ENCODE measurements around the gene ACP6. TPM values are rescaled to one million over a fixed set of nuclear protein-coding genes. Genes with fewer than 3 reads are reported as not detected.

Gene ACP6
- total RNA-seq, 1 experiment from 2014 or later = 15.9 TPM

DNA sequence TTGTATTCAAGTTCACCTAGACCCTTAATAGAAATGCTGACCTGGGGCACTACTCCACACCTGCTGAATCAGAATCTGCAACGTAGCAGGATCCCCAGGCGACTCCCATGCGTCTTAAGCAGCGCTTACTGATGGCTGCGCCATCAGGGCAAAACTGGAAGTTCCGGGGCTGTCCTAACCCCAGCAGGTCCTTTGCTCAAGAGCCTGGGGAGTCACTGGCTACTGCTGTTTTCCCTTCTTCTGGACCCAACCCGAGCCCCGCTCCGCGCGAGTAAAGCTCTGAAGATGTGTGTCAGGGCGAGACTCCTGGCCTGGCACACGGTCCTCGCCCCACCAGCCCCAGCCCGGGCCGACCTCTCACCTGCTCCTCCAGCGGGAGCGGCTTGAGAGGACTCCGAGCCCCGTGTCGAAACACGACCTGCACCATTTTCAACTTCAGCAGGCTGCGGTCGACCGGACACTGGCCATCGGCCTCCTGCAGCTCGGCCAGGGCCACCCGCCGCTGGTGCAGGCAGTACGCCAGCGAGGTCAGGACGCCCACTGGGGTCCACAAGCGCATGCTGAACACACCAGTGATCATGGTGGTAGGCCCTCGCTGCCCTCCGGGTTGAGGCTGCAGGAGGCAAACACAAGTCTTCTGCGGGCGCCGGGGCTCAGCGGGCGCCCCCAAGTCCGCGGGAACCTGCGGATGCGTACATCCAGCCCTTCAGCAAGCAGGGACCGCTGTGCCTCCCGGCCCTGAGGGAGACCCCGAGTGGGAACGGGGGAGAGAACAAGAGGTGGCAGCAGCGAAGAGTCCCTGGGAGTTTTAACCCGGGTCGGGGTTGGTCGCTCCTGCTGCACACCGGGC is 630 bp downstream of the ACP6 start:
- Histone ChIP-seq H3K9me3 (no peaks in the 10 kb centered on the region), H3K27me3 (no peaks in the 10 kb centered on the region; the same call in 1 of the 2 replicates), H3K4me3 (peak overlapping the region; percentile 78), H3K36me3 (no peaks in the 10 kb centered on the region)
- DNase-seq = peak; percentile 26

DNA sequence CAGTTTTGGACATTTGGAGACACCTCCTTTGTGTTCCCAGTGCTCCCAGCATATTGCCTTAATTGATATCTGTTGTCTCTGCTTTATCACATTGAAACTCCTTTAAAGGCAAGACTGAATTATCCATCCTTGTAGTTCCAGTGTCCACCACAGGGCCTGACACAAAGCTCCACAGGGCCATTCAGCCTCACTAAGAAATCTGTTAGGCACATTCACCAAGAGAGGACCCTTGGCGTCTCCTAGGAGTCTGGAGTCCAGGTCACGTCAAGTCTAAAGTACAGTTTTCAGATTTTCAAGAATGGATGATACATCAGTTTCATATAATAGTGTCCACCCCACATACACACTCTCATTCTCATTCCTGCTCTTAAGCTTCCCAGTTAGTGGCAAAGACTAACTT is 4.8 kb downstream of the ACP6 start:
- H3K36me3 ChIP-seq = no peaks in the 10 kb centered on the region
- no peaks in the 10 kb centered on the region; the same call in 1 of the 2 replicates for H3K27me3 ChIP-seq
- no peak overlapping the region for H3K4me3 ChIP-seq
- peaks cover 3% of the 10 kb centered on the region; the same call in 1 of the 2 replicates for H3K9me3 ChIP-seq
- DNase-seq = no peak

DNA sequence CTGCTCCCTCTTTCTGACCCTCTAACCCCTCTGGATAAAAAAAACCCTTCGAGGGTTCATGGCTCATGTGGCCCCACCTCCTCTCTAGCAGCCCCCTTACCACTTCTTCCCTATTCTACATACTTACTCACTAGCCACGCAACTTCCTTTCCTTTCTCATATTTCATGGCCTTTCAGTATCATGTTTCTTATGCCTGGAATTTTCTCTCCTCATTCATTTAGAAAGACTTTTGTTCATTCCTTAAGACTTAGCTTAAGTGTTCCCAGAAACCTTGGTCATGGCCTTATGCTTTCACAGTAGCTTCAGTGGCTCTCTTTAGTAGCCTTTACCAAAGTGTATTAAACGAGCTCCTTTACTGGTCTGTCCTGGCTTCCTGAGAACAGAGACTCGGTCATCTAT is 6.1 kb downstream of the ACP6 start:
- no peaks in the 10 kb centered on the region for H3K36me3 ChIP-seq
- no peak for DNase-seq
- H3K27me3 ChIP-seq = no peaks in the 10 kb centered on the region; the same call in 1 of the 2 replicates
- no peak overlapping the region for H3K4me3 ChIP-seq
- peaks cover 3% of the 10 kb centered on the region; the same call in 1 of the 2 replicates for H3K9me3 ChIP-seq

DNA sequence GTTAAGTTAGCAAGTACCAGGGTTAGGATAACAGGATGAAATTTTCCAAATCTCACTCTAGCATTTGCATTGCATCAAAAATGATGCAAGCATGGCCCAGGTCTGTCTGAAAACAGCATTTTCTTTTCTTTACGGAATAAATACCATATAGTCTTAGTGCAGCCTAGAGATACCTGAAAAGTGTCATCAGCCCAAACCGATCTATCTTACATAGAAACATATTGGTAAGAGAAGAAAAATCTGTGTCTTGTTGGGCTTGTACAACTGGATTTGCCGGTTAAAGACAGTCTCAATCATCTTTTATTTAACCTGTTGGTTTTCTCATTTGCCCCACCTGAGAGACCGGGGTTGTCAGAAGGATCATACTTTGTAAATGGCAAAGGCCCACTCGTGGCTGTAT is 15.8 kb downstream of the ACP6 start:
- H3K27me3 ChIP-seq = no peaks in the 10 kb centered on the region
- no peaks in the 10 kb centered on the region for H3K36me3 ChIP-seq
- H3K9me3 ChIP-seq = no peaks in the 10 kb centered on the region
- H3K4me3 ChIP-seq = no peak overlapping the region
- DNase-seq = no peak

DNA sequence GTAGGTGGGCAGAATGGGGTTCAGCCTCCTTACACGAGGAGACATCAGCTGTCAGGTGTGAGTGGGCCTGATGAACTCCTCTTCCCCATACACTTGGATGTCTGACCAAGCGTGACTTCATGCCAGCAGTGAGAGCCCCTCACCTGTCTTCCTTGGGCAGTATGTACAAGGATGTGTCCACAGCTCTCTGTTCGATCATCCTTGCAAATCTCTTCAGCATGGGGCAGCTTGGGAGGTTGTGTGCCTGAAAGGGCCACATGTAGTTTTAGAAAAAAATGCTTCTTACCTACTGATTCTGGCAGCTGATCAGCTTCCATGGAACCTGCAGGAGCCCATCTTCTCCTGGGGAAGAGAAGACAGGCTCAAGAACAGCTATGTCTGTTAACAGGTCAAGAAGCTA is 18.0 kb downstream of the ACP6 start:
- no peak overlapping the region for H3K4me3 ChIP-seq
- no peaks in the 10 kb centered on the region for H3K9me3 ChIP-seq
- no peak for DNase-seq
- no peaks in the 10 kb centered on the region for H3K36me3 ChIP-seq
- H3K27me3 ChIP-seq = no peaks in the 10 kb centered on the region

DNA sequence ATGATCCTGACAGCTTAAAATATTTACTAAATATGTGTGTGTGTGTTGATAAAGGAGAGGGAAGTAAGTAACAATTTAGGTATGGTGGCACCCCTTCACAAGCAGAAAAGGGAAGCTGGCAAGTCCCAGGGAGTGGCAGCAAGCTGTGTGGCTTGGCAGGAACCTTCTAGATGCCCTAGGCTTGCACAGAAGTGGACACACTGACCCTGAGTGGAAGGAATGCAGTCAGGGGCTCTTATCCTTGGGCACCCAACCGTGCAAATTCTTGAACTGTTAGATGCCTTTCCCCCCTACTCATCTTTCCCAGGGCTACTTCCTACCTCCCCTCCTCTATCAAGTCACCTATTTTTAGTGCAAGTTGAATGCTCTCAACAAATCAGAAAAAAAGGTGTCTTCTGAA is 18.9 kb downstream of the ACP6 start:
- Histone ChIP-seq H3K27me3 (no peaks in the 10 kb centered on the region), H3K9me3 (no peaks in the 10 kb centered on the region), H3K4me3 (no peak overlapping the region), H3K36me3 (no peaks in the 10 kb centered on the region)
- no peak for DNase-seq

DNA sequence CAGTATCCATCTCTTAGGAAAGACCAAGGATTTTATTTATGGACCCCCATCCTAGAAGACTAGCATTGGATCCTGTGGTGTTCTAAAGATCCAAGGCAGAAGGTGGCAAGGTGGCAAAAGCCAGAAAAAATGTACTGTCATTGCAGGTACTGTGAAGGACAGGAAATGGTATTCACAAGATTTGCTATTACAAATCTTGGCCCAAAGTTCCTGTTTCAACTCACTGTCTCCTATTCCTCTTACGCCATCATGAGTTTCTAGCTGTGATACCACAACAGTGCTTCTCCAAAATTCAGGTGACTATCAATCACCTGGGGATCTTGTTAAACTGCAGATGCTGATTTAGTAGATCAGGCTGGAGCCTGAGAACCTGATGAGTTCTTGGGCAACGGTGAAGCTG is 21.4 kb downstream of the ACP6 start:
- H3K27me3 ChIP-seq = no peaks in the 10 kb centered on the region
- no peaks in the 10 kb centered on the region for H3K36me3 ChIP-seq
- H3K4me3 ChIP-seq = no peak overlapping the region
- DNase-seq = no peak
- H3K9me3 ChIP-seq = no peaks in the 10 kb centered on the region

DNA sequence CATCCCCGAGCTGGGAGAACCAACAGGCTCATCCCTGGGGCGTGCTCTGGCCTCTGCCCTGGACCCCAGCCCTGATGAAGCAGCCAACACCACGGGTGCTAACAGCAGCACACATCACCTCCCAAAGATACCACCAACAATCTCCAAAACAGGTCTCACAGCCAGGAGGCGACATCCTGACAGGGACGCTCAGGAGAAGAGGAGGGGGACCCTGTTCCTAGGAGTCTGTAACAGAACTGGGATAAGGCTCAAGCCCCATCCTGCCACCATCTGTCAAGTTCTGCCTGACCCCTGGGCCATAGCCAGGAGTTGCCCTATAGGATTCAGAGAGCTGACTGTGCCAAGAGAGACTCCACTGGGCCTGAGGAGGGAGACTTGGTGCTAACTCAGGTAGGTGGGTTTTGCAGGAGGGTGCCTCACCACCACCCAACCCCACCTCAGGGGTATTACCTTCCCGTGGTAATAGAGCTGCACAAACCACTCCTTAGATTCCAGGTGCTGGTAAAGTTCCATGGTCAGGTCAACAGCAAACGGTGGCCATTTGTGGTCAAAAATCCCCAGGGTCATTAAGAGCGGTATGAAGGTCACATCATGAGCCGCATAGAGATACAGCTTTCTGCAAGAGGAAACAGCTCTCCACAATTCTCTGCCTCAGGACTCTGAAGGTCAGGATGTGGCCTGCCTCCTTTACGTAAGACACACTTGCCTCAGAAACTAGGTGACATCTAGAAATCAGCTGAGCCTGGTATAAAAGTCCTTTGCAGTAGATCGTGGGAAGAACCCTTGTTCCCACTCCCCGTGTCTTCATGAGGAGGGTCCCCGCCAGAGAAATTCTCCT is 22.3 kb downstream of the ACP6 start:
- Histone ChIP-seq H3K4me3 (no peak overlapping the region), H3K9me3 (no peaks in the 10 kb centered on the region), H3K36me3 (no peaks in the 10 kb centered on the region), H3K27me3 (no peaks in the 10 kb centered on the region)
- no peak for DNase-seq

DNA sequence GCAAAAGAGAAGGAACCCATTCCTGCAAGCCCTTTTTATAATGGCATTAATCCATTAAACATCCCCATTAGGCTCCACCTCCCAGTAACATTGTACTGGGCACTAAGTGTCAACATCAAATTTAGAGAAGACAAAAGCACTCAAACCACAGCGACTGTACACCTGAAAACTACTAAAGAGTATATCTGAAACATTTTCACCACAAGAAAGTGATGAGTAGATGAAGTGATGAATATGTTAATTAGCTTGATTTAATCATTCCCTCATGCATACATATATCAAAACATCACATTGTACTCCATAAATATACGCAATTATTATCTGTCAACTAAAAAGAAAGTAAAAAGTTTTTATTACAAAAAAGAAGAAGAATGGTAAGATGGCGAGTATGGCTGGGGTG is 26.4 kb downstream of the ACP6 start:
- Histone ChIP-seq H3K36me3 (no peaks in the 10 kb centered on the region), H3K27me3 (no peaks in the 10 kb centered on the region), H3K4me3 (no peak overlapping the region), H3K9me3 (no peaks in the 10 kb centered on the region)
- no peak for DNase-seq

DNA sequence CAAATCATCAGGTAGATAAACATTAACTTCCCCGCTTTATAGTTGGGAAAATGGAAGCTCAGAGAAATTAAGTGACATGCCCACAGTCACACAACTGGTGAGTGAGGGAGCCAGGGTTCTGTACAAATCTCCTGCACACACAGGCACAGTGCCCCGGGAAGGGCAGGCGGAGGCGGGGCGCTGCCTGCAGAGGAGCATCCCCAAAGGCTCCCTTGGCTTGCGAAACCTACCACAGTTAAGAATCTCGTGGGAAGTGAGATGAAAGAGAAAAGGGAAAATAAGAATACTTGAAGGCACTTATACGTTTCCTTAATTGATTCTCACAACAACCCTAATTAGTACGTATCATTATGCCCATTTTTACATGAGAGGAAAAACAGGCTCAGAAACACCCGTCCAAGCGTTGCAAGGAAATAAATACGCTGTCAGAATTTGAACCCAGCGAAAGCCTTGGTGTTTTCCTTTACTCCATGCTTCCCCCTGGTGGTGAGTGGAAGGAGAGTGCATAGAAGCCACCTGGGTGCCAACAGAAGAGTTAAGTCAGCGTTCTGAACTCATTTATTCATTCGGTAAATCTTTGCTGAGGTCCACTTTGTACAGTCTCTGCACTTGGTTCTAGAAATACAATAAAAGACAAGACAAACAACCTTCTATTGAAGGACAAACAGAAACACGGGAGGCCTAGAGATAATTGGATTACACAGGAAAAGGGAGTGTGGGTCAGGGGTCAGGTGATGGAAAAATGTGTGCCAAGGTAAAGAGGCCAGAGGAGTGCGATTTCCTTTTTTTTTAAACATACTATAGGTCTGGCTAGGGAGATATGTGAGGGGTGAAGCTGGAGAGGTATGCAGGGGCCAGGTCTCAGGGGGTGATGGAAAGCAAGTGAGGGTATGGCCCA is 28.4 kb downstream of the ACP6 start:
- DNase-seq = peak; percentile 24
- H3K36me3 ChIP-seq = no peaks in the 10 kb centered on the region
- H3K9me3 ChIP-seq = no peaks in the 10 kb centered on the region
- H3K27me3 ChIP-seq = no peaks in the 10 kb centered on the region
- H3K4me3 ChIP-seq = no peak overlapping the region

DNA sequence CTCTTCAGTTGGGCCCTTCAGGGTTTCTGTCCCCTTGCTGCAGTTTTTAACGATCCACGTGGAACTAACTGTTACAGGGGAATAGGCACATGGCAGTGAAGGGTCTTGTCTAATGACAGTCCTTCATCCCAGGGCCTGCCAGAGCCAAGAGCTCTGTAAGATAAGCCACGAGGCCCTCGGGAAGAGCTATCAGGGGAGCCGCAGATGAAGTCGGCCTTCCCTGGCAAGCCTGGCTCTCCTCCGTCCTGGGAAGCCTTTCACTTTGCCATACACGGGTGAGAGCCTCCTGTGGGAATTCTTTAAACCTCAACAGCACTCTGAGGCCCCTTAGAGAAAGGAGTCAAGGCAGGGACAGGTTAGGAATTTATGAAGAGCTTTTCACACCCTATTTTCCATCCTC is 29.0 kb downstream of the ACP6 start:
- Histone ChIP-seq H3K27me3 (no peaks in the 10 kb centered on the region), H3K4me3 (no peak overlapping the region), H3K9me3 (no peaks in the 10 kb centered on the region), H3K36me3 (no peaks in the 10 kb centered on the region)
- DNase-seq = no peak

DNA sequence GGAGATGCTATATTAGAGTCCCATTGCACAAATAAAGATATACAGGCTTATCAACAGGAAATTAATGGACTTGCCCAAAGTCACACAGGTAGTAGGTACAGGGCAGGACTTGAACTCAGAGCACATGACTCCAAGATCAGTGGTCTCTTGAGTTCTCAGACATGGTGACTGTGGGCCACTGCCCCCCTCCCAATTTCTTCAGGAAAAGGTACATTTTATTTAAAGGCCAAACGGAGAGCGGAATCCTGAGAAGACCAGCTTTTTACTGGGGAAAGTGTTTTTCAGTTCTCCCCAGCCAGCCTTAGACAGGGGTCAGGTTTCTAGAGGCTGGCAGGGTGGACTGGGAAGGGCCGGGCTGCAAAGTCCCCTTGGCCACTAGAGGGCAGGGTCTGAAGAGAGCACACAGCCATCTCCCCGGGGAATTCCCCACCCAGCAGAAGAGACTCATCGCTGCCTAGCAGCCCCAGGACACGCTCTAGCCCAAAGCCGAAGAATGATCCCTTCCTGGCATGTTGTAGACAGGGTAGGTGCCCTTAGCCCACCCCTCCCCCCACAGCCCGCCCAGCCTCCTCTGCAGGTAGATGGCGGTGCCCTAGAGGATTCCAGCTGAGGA is 29.7 kb downstream of the ACP6 start:
- Histone ChIP-seq H3K4me3 (no peak overlapping the region), H3K9me3 (no peaks in the 10 kb centered on the region), H3K36me3 (no peaks in the 10 kb centered on the region), H3K27me3 (no peaks in the 10 kb centered on the region)
- peak; percentile 77 for DNase-seq

DNA sequence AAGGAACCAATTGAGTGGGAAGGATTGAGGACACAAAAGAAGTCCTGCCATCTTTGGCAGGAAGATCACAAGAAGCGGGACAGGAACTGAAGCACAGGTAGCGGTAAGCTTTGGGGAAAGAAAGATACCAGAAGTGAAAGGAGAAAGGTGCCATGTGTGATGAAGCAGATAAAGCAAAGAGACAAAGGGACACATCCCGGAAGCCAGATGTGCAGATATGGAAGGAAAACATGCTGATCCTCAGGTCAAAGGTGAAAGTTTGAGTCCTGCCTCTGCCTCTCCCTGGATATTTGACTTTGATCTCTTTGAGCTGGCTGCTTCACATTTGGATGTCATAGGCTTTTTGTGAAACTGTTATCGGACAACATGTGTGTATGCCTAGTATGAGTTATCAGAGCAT is 34.0 kb downstream of the ACP6 start:
- Histone ChIP-seq H3K36me3 (no peaks in the 10 kb centered on the region), H3K27me3 (no peaks in the 10 kb centered on the region), H3K4me3 (no peak overlapping the region), H3K9me3 (no peaks in the 10 kb centered on the region)
- DNase-seq = no peak

DNA sequence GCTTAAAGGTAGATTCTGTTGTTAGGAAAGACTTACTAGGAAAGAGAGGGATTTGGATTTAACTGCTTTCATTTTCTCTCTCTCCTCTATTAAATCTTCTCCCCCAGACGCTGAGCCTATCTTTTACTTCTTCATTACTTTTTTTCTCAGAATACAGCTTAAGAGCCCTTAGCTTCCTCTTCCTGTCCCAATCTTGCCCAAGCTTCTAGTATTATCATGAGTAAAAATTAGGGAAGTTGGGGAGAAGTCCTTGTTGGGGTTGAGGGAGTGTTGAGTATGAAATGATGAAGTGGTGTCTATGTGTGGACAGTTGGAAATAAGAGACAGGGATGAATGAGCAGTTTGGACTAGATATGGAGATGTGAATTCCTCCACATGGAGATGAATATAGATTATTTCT is 35.0 kb downstream of the ACP6 start:
- no peaks in the 10 kb centered on the region for H3K36me3 ChIP-seq
- no peak for DNase-seq
- H3K27me3 ChIP-seq = no peaks in the 10 kb centered on the region
- no peaks in the 10 kb centered on the region for H3K9me3 ChIP-seq
- no peak overlapping the region for H3K4me3 ChIP-seq

DNA sequence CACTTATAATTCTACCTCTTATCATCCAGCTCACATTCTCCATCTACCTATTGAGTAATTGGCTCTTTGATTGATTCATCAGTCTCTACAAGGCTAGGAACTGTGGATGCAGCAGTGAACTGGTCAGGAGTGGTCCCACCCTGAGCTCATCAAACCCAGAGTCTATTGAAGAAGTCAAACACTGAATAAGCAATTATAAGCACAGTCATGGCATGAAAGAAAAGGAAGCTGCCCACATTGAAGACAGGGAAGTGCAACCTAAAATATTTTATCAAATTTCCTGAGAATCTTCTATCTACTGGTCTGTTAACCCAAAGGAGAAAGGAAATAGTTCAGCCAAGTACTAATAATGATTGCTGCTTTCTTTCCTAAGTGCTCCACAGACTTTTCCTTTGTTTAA is 35.7 kb downstream of the ACP6 start:
- H3K4me3 ChIP-seq = no peak overlapping the region
- DNase-seq = no peak
- H3K9me3 ChIP-seq = no peaks in the 10 kb centered on the region
- no peaks in the 10 kb centered on the region for H3K27me3 ChIP-seq
- H3K36me3 ChIP-seq = no peaks in the 10 kb centered on the region

DNA sequence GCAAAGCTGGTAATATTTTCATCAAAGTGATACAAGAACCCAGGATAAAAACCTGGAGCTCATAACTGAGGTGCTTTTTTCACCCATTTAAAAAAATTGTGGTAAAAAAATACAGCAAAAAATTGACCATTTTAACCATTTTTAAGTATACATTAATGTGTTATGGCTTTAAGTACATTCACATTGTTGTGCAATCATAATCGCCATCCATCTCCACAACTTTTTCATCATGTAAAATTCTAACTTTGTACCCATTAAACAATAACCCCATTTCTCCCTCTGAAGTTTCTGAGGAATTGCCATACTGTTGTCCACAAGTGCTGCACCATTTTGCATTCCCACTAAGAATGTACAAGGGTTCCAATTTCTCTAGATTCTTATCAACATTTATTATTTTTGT is 36.6 kb downstream of the ACP6 start:
- DNase-seq = no peak
- H3K4me3 ChIP-seq = no peak overlapping the region
- H3K9me3 ChIP-seq = no peaks in the 10 kb centered on the region
- H3K36me3 ChIP-seq = no peaks in the 10 kb centered on the region
- H3K27me3 ChIP-seq = no peaks in the 10 kb centered on the region

Data from MG63 (cell line).